Activated CD8-positive, alpha-beta memory T cell treated with anti-CD3 and anti-CD28 coated beads for 48 hours (primary cell): ENCODE data around the gene RTN4R.

Experiments
- DNase-seq, 3 experiments: peaks; one replicate each; pipeline ENCODE4 v3.0.0-alpha.2; 2020; ENCODE audit warnings: low read depth in 2 of 3, low spot score in 2 of 3

Gene RTN4R

GRCh38 chr22:20243537-20244249 lies 24.4 kb downstream of the RTN4R start:
- no peak for DNase-seq

GRCh38 chr22:20243176-20243536 lies 25.0 kb downstream of the RTN4R start:
- no peak for DNase-seq

- no peak for DNase-seq
Measured at GRCh38 chr22:20242393-20243175, 25.5 kb downstream of the RTN4R start.

GRCh38 chr22:20241579-20242392 lies 26.3 kb downstream of the RTN4R start:
- DNase-seq, result no peak

- DNase-seq, result no peak
Measured at GRCh38 chr22:20240900-20241299, 27.2 kb downstream of the RTN4R start.

GRCh38 chr22:20240447-20240764 lies 27.7 kb downstream of the RTN4R start:
- no peak for DNase-seq

GRCh38 chr22:20239676-20240446 lies 28.3 kb downstream of the RTN4R start:
- no peak for DNase-seq

GRCh38 chr22:20238901-20239675 lies 29.0 kb downstream of the RTN4R start:
- DNase-seq, result no peak

GRCh38 chr22:20238536-20238900 lies 29.6 kb downstream of the RTN4R start:
- DNase-seq, result no peak

GRCh38 chr22:20237480-20238440 lies 30.4 kb downstream of the RTN4R start:
- DNase-seq, result no peak

GRCh38 chr22:20236052-20236717 lies 31.9 kb downstream of the RTN4R start:
- no peak for DNase-seq

GRCh38 chr22:20235389-20235991 lies 32.6 kb downstream of the RTN4R start:
- no peak for DNase-seq

GRCh38 chr22:20234760-20235388 lies 33.2 kb downstream of the RTN4R start:
- DNase-seq, result no peak

GRCh38 chr22:20234314-20234682 lies 33.8 kb downstream of the RTN4R start:
- DNase-seq, result no peak

GRCh38 chr22:20233351-20234313 lies 34.5 kb downstream of the RTN4R start:
- no peak for DNase-seq

GRCh38 chr22:20232781-20233180 lies 35.3 kb downstream of the RTN4R start:
- no peak for DNase-seq

- DNase-seq, result no peak
Measured at GRCh38 chr22:20232237-20232598, 35.9 kb downstream of the RTN4R start.
